NB4 (cell line): Measurements from ENCODE around the gene KSR2.

ENCODE experiments used
- CTCF ChIP-seq: IDR thresholded peaks from one replicate; pipeline ENCODE4 v1.5.1; 2012; ENCODE audit warnings: low read depth, low read length
- MAX ChIP-seq: IDR thresholded peaks from 2 replicates; pipeline ENCODE4 v1.6.1; 2011; ENCODE audit warnings: low read depth, low read length
- MYC ChIP-seq: IDR thresholded peaks from 2 replicates; pipeline ENCODE4 v1.6.1; 2011; ENCODE audit warnings: low read depth, low read length
- POLR2A ChIP-seq: IDR thresholded peaks from 2 replicates; pipeline ENCODE4 v1.6.1; 2011; ENCODE audit warnings: mild to moderate bottlenecking; ENCODE audit not compliant: insufficient read length; ENCODE audit errors: extremely low read depth

- no peak for TF ChIP-seq MYC
- no peak for TF ChIP-seq CTCF
- no peak for TF ChIP-seq POLR2A
- no peak for TF ChIP-seq MAX
Measured at GRCh38 chr12:117561990-117562389, 406.8 kb downstream of the KSR2 start.
